SK-N-MC (cell line): ENCODE results near the gene SHISA6.

ENCODE experiments used
- EZH2 ChIP-seq: fragments of 200-600 bp; sonication (generic); IDR thresholded peaks from one replicate; pipeline ENCODE4 v1.6.1; 2017; ENCODE audit warnings: antibody characterized with exemption
- FOXP2 ChIP-seq: optimal IDR thresholded peaks from 2 replicates; pipeline ENCODE3; 2011; ENCODE audit warnings: mild to moderate bottlenecking, moderate library complexity; ENCODE audit not compliant: insufficient read depth; ENCODE audit errors: extremely low read length, control extremely low read depth
- POLR2AphosphoS5 ChIP-seq: IDR thresholded peaks from 2 replicates; pipeline ENCODE4 v1.6.1; 2012; ENCODE audit warnings: mild to moderate bottlenecking, low read depth, low read length, borderline replicate concordance

- TF ChIP-seq POLR2AphosphoS5 (no peak), FOXP2 (no peak), EZH2 (no peak)
Observed at GRCh38 chr17:11511696-11512095, 270.7 kb downstream of the SHISA6 start.
